NCI-H146 treated with DMSO at 0.1 percent for 48 hours (cell line): ENCODE data around the gene VTI1A.

Experiments used
- DNase-seq: peaks from one replicate; lab custom pipeline; 2025; ENCODE audit not compliant: unreplicated experiment; lab: John Stamatoyannopoulos, UW

VTI1A gene

GRCh38 chr10:112775892-112776674 is 329.1 kb downstream of the VTI1A start:
- DNase-seq, result peak; percentile 87

- no peak for DNase-seq
Measured at GRCh38 chr10:112778579-112778978, 331.6 kb downstream of the VTI1A start.

DNA sequence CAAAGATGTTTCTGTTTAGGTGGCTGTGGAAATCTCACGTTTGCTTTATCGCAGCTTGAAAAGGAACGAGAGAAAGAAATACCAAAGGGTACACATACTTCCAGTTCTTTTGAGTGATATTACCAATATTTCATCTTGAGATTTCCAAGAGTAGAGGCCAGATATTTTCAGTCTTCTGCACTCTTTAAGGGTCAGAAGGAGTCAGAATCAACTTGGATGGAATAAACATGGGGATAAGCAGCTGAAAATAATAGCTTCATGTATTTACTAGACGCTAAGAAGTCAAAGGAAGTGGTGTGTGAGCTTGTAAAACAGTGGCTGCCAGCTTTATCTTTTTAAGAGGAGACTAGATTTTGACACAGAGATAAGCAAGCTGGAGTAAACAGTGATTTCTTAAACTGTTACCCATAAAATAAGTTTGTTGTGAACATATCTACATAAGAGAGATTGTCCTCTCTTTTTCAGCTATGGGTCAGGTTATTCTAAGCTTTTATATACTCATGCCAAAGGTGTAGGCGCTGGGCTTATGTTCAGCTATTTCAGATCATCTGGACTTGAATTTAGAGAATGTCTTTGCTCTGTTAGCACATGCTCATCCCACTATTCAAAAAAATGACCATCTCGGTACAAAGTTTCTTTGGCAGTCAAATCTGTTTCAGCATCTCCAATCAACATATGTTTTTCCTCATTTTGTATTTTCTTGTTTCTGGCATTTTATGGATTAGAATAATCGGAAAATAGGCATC is 332.2 kb downstream of the VTI1A start:
- DNase-seq, result no peak

DNA sequence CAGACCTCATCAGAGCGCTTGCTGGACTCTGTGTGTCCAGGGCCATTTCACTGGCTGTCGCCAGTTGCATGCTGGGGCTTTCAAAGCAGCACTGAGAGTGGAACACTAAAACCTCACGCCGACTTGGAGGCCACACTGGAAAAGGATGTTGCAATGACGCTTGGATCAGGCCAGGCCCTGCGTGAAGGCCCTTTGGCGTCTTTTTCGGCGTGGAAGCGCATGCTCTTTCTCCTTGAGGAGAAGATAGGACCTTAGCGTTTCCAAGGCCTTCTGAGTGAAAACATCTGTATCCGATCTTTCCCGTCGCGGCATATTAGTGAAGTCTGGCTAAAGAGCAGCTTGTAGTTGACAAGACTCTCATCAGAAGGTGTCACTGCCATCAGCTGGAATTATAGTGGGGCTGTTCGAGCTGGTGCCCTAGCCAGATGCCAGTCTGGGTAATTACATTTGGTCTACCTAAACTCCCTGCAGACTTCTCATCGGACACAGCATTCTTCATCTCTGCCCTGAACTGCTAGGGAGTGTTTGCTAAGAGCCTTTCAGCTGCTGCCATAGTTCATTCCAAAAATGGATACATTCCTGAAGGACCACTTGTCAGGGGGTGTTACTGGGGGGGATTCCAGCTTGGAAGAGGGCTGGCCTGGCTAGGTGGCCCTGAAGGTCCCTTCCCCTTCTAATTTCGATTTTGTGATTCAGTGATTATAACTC is 335.3 kb downstream of the VTI1A start:
- DNase-seq, result no peak

- peak; percentile 33 for DNase-seq
Measured at GRCh38 chr10:112783351-112784021, 336.5 kb downstream of the VTI1A start.

GRCh38 chr10:112784022-112784461 is 337.0 kb downstream of the VTI1A start:
- no peak for DNase-seq

- no peak for DNase-seq
Measured at GRCh38 chr10:112785089-112785488, 338.1 kb downstream of the VTI1A start.

- DNase-seq, result no peak
Measured at GRCh38 chr10:112789248-112789647, 342.2 kb downstream of the VTI1A start.

DNA sequence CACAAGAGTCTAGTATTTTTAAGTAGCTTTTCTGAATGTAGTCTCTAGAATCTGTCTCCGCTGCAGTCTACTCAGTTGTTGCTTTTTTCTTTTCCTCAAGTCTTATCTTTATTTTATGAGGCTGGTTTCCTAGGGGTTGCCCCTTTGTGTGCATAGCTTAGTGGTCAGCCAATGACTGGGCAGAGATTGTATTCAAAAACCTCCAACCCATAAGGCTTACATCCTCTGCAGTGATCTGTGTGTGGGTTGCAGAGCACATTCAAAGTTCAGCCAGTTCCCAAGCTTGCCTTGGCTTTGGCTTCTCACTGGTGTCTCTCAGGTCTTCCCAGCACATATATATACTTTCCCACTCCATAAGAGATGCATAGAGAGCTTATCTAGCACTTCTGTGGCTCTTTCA is 343.0 kb downstream of the VTI1A start:
- DNase-seq, result no peak

DNA sequence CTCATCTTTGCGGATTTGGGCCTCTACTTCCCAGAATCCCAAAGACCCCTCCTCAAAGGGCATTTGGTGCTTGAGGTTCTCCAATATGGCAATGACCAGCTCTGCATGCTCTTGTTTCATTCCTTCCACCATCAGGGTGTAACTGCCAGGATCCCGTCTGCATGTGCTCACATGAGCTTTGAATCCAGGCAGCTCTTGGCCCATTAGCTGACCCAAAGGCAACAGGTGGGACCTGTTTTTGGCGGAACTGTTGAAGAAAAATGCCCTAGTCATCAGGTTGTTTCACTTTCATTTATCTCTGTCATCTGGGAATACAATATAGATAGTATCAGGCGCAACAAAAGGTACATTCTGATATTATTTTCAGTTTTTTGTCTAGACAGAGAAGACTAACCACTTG is 343.9 kb downstream of the VTI1A start:
- DNase-seq, result no peak

DNA sequence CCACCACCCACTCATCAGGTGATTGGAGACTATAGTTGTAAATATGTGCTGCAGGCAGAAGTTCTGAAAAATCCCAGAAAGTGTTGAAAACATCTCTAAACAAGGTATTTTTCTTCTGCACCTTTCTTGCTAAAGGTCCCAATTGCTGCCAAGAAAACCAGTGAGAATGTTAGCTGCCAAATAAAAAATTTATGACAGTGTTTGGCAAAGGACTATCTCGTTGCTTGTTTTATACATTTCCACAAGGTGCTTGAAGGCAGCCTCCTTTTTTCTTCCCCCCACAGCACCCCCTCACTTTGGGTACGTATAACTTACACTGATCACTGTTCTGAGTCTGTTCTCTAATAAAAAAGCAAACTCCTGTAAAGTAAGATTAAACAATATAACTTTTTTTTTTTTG is 344.4 kb downstream of the VTI1A start:
- DNase-seq, result no peak

DNA sequence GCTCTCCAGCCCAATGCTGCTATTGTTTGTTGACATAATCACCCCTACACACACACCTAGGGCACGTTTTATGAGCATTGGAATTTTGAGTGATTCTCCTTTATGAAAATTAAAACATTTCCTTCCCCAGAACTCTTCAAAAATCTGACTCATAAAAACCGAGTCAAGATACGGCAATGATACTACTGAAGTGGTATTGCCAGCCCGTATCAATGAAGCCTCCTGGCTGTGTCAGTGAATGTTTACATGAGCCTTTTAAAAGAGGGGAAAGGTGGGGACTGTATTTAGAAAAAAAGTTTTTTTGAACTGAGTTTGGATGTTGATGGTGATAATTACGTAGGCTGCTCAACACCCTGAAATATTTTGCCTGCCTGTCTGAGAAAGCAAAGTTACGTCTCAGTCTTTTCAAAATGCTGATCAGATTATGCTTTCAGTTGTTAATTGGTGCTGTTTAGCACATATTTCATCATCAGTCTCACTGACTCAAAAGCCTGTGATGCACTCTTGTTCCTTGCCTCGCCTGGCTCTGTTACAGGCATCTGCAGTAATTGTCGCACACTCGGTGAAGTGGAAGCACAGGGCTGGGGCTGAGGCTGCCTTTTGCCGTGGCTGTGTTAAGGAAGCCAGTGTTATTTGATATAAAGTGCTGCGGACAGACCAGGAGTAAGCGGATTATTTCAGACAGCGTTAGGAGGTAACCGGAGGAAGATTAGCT is 345.6 kb downstream of the VTI1A start:
- no peak for DNase-seq

DNA sequence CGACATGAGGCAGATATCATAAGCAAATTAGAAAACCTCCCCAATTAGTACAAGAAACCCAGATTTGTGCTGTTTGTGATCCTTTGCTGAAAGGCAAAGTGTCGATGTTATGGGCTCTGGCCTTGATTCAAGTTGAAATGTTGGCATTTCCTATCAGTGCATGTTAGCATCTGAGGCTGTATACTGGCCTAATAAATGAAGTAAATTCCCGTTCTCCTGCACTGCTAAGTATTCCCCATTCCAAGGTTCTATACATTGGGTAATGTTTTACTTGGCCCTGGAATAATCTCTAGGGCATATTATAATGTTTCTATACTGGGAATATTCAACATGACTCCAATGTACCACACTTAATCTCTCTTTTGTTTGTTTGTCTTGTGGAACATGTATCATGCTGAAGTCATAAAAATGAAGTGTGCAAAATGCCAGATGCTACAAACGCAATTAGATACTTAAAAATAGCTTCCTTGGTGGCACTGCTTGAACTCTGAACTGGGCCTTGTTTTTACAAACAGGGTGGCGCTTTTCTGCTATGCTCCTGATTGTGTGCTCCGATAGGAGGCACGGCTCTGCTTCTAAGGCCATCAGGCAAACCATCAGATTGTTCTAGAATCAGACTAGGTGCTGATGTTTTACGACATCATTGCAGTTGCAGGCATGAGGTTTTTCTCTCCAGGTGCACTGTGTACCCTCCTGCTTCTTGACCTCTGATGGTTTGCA is 346.3 kb downstream of the VTI1A start:
- DNase-seq, result no peak

DNA sequence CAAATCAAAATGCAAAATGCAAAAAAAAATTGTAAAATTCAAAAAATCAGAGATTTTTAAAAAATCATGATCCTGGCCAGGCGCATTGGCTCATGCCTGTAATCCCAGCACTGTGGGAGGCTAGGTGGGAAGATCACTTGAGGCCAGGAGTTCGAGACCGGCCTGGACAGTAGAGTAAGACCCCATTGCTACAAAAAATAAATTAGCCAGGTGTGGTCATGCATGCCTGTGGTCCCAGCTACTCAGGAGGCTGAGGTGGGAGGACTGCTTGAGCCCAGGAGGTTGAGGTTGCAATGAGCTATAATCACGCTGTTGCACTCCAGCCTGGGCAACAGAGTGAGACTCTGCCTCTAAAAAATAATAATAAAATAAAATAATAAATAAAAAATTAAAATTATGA is 347.2 kb downstream of the VTI1A start:
- DNase-seq, result no peak

DNA sequence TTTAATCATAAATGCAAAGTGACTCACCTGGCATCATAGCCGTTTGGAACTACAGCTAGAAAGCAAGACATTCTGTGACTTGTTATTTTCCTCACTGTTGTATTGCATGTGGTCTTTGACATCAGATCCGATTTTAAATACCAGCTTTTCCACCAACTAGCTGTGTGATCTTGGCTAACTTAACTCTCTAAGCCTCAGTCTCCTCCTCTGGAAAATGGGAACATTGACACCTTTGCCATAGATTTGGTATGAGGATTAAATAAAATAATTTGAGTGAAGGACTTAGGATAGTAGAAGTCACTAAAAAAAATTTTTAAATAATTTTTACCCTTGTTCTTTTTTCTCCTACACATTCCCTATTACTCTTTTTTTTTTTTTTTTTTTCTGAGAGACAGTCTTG is 348.1 kb downstream of the VTI1A start:
- DNase-seq, result no peak

DNA sequence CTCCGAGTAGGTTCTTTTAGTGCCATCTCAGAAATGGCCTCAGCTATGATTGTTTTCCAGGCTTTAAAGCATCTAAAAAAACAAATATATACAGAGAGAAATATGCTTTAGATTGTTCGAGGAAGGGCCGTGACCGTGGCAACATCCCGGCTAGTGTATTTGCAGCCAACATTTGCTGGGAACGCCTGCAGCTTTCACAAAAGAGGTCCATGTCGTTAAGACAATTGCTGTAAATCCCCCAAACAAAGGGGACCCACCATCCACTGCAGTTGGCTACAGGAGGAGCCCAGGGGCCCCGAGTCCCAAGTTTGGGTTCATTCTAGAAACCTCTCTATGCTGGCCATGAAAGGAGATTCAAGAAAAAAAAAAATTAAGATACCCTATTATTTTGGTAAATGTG is 350.2 kb downstream of the VTI1A start:
- DNase-seq, result no peak

- DNase-seq, result no peak
Measured at GRCh38 chr10:112797855-112798254, 350.8 kb downstream of the VTI1A start.

GRCh38 chr10:112799038-112799437 is 352.0 kb downstream of the VTI1A start:
- no peak for DNase-seq

GRCh38 chr10:112799726-112800510 is 352.9 kb downstream of the VTI1A start:
- DNase-seq, result no peak
